Suprapubic skin (tissue), 4 donors: ENCODE results near the gene ZNF22.

Source experiments
- EP300 ChIP-seq: sonication (generic); formaldehyde crosslinking; IDR thresholded peaks from one replicate; pipeline ENCODE4 v1.6.1; 2017; ENCODE audit warnings: antibody characterized with exemption
- POLR2AphosphoS5 ChIP-seq, 3 donors: sonication (generic); formaldehyde crosslinking; IDR thresholded peaks; one replicate each; pipeline ENCODE4 v1.6.1; 2017; ENCODE audit warnings: antibody characterized with exemption in 3 of 3
- TF ChIP-seq, protein P1 (sequence below), 2 donors: fragments of 200-600 bp in 1 of 2; fragments of 450-650 bp in 1 of 2; sonication (generic) in 1 of 2; IDR thresholded peaks; one replicate each; pipeline ENCODE4 v1.5.1; 2016 to 2019; ENCODE audit warnings: antibody characterized with exemption in 2 of 2, mild to moderate bottlenecking in 1 of 2, moderate library complexity in 1 of 2

DNA sequence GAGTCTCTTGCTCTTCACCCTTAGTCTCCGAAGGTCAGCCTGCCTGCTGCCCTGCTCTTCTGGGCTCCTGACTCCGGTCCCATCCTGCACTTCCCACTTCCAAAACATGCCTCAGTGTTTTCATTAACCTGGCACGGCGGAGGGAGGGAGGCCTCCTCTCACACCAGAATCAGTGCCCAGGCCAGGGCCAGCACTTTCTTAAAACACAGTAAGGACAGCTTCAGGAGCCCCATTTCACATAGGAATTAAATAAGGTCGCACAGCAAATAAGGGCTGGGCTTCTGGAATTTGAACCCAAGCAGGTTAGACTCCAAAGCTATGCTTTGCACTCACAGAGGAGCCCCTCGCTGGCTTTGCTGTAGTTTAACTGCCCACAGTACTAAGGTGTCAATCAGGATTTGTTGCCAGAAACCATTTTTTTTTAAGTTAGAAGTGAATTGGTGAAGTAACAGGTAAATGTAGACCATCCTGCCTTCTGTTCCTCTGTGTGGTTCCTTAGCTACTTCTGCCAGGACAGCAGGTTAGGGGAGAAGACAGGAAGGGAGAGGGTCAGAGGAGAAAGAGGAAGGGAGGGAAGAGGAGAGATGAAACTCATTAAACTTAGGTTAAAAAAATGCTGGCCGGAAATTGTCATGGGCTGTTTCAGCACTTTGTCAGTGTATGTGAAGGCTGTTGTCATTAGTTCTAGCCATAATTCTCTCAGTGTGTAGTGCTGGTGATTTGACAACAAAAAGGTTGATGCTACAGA, 40.1 kb upstream of the ZNF22 start:
- TF ChIP-seq, protein P1, sequence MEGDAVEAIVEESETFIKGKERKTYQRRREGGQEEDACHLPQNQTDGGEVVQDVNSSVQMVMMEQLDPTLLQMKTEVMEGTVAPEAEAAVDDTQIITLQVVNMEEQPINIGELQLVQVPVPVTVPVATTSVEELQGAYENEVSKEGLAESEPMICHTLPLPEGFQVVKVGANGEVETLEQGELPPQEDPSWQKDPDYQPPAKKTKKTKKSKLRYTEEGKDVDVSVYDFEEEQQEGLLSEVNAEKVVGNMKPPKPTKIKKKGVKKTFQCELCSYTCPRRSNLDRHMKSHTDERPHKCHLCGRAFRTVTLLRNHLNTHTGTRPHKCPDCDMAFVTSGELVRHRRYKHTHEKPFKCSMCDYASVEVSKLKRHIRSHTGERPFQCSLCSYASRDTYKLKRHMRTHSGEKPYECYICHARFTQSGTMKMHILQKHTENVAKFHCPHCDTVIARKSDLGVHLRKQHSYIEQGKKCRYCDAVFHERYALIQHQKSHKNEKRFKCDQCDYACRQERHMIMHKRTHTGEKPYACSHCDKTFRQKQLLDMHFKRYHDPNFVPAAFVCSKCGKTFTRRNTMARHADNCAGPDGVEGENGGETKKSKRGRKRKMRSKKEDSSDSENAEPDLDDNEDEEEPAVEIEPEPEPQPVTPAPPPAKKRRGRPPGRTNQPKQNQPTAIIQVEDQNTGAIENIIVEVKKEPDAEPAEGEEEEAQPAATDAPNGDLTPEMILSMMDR (IDR thresholded peaks at IDR 0.05): no peak
- TF ChIP-seq EP300 (no peak), POLR2AphosphoS5 (IDR thresholded peaks at IDR 0.05) (no peak)
